Brain microvascular endothelial cell (primary cell): ENCODE results near the gene SPNS2.

Experiments
- DNase-seq: peaks from one replicate; pipeline ENCODE4 v3.0.0-alpha.2; 2020
- H3K27ac ChIP-seq: fragments of 250-450 bp; sonication (Bioruptor Pico); 2 replicates; pipeline ENCODE4 v1.5.1; 2020; ENCODE audit warnings: mild to moderate bottlenecking, moderate library complexity
- H3K27me3 ChIP-seq: fragments of 250-450 bp; sonication (Bioruptor Pico); replicated peaks from 2 replicates; pipeline ENCODE4 v1.5.1; 2020; ENCODE audit warnings: mild to moderate bottlenecking
- H3K36me3 ChIP-seq: fragments of 250-450 bp; sonication (Bioruptor Pico); replicated peaks from 2 replicates; pipeline ENCODE4 v1.5.1; 2020; ENCODE audit warnings: mild to moderate bottlenecking
- H3K4me3 ChIP-seq: 2 replicates; pipeline ENCODE4 v1.5.1; 2011; ENCODE audit warnings: low read depth, mild to moderate bottlenecking, control low read depth, low read length, moderate library complexity
- CTCF ChIP-seq: IDR thresholded peaks from 2 replicates; pipeline ENCODE4 v1.5.1; 2011; ENCODE audit warnings: low read depth, mild to moderate bottlenecking, moderate library complexity, low read length, control low read depth, inconsistent platforms; ENCODE audit errors: missing control alignments
- in situ Hi-C: cut with HindIII; loops from 2 replicates; pipeline ENCODE4 v1.10.0; 2017; ENCODE audit warnings: low sequenced_read_pairs, low pct_ligation_motif_present

The SPNS2 gene

GRCh38 chr17:4509923-4510617 is 11.4 kb downstream of the SPNS2 start:
- DNase-seq: no peak
- Histone ChIP-seq H3K27me3 (no peaks in the 10 kb centered on the region), H3K27ac (no peak overlapping the region), H3K36me3 (no peaks in the 10 kb centered on the region), H3K4me3 (no peak overlapping the region)
- TF ChIP-seq CTCF: no peak
- in situ Hi-C loops: no loop called here

- Histone ChIP-seq H3K36me3 (no peaks in the 10 kb centered on the region), H3K4me3 (no peak overlapping the region), H3K27me3 (no peaks in the 10 kb centered on the region), H3K27ac (no peak overlapping the region)
- DNase-seq: no peak
- in situ Hi-C loops: no loop called here
- TF ChIP-seq CTCF: no peak
Measured at GRCh38 chr17:4510618-4510941, 11.9 kb downstream of the SPNS2 start.

- in situ Hi-C loops: no loop called here
- Histone ChIP-seq H3K27me3 (no peaks in the 10 kb centered on the region), H3K36me3 (no peaks in the 10 kb centered on the region), H3K27ac (no peak overlapping the region), H3K4me3 (no peak overlapping the region)
- no peak for DNase-seq
- no peak for TF ChIP-seq CTCF
Measured at GRCh38 chr17:4511199-4511932, 12.7 kb downstream of the SPNS2 start.

GRCh38 chr17:4512156-4513112 is 13.8 kb downstream of the SPNS2 start:
- DNase-seq: no peak
- H3K27me3 ChIP-seq: no peaks in the 10 kb centered on the region
- no peak for TF ChIP-seq CTCF
- H3K36me3 ChIP-seq: no peaks in the 10 kb centered on the region
- no peak overlapping the region for H3K27ac ChIP-seq
- in situ Hi-C loops: no loop called here
- H3K4me3 ChIP-seq: no peak overlapping the region

GRCh38 chr17:4513113-4514032 is 14.7 kb downstream of the SPNS2 start:
- no peak overlapping the region for H3K4me3 ChIP-seq
- no peak overlapping the region for H3K27ac ChIP-seq
- in situ Hi-C loops: no loop called here
- no peaks in the 10 kb centered on the region for H3K36me3 ChIP-seq
- no peak for DNase-seq
- H3K27me3 ChIP-seq: no peaks in the 10 kb centered on the region
- TF ChIP-seq CTCF: no peak
